GM12878 (cell line): ENCODE measurements around the gene ICE2. TPM values are rescaled to one million over a fixed set of nuclear protein-coding genes. Genes with fewer than 3 reads are reported as not detected.

Experiments used
- ATAC-seq: fragments of 200-7000 bp; cut with Tn5 transposase; 3 replicates; pipeline ENCODE4 v1.9.1; 2020; ENCODE audit warnings: mild to moderate bottlenecking, moderate library complexity
- BruUV-seq: library from RNA; stranded (reverse); fragments of 400-500 nt; replicated peaks from 2 replicates; lab custom pipeline; 2021; lab: Mats Ljungman, UMichigan
- CTCF ChIA-PET: fragments of 300-600 bp; sonication (Branson Sonifier 250); formaldehyde crosslinking; extraction: SDS; loops from one replicate; lab custom pipeline; 2021; ENCODE audit warnings: inconsistent platforms; lab: Yijun Ruan, JAX
- POLR2A ChIA-PET: fragments of 350-600 bp; formaldehyde crosslinking; extraction: SDS; loops from one replicate; lab custom pipeline; 2021; ENCODE audit warnings: inconsistent platforms; lab: Charles Lee
- RAD21 ChIA-PET: fragments of 300-600 bp; sonication (Branson Sonifier 250); formaldehyde crosslinking; loops from one replicate; lab custom pipeline; 2023; ENCODE audit warnings: antibody characterized with exemption; ENCODE audit not compliant: unreplicated experiment; lab: Charles Lee
- SMC1A ChIA-PET: fragments of 300-600 bp; sonication (Branson Sonifier 250); formaldehyde crosslinking; loops from one replicate; lab custom pipeline; 2023; ENCODE audit not compliant: unreplicated experiment, uncharacterized antibody; lab: Charles Lee
- DNase-seq: peaks from one replicate; pipeline ENCODE4 v3.0.0-alpha.2; 2011; ENCODE audit warnings: low read depth, low spot score
- FAIRE-seq: peaks from 3 replicates; lab custom pipeline; 2011; peaks lifted over from hg19 to GRCh38; lab: Jason Lieb, UNC
- H2AFZ ChIP-seq: 2 replicates; pipeline ENCODE4 v1.6.0; 2011; ENCODE audit warnings: low read depth, low read length, control low read depth; ENCODE audit not compliant: control insufficient read depth
- H3K27ac ChIP-seq: 2 replicates; pipeline ENCODE4 v1.5.1; 2011; ENCODE audit warnings: control low read depth; ENCODE audit not compliant: control insufficient read depth, insufficient read depth
- H3K27me3 ChIP-seq, 2 experiments: replicated peaks in 1 of 2; 2 replicates each; pipeline versions ENCODE4 v1.6.0 to v1.6.1; 2011; ENCODE audit warnings: low read length in 1 of 2; ENCODE audit not compliant: control insufficient read depth in 2 of 2, insufficient read depth in 2 of 2
- H3K36me3 ChIP-seq, 2 experiments: 2 replicates each; pipeline ENCODE4 v1.5.1; 2011; ENCODE audit warnings: low read length in 1 of 2; ENCODE audit not compliant: control insufficient read depth in 2 of 2, insufficient read depth in 2 of 2
- H3K4me1 ChIP-seq: 2 replicates; pipeline ENCODE4 v1.6.1; 2011; ENCODE audit warnings: mild to moderate bottlenecking, low read length, moderate library complexity, mixed read lengths; ENCODE audit not compliant: control insufficient read depth, insufficient read depth
- H3K4me2 ChIP-seq: 2 replicates; pipeline ENCODE4 v1.6.0; 2011; ENCODE audit warnings: control low read depth; ENCODE audit not compliant: control insufficient read depth, insufficient read depth
- H3K4me3 ChIP-seq: fragments of 200-600 bp; sonication (generic); 2 replicates; pipeline ENCODE4 v1.5.1; 2016
- H3K79me2 ChIP-seq: 2 replicates; pipeline ENCODE4 v1.6.0; 2011; ENCODE audit warnings: low read length; ENCODE audit not compliant: control insufficient read depth, insufficient read depth
- H3K9ac ChIP-seq: 2 replicates; pipeline ENCODE4 v1.8.0; 2011; ENCODE audit warnings: low read length, control low read depth, mixed read lengths; ENCODE audit not compliant: control insufficient read depth, insufficient read depth
- H3K9me3 ChIP-seq: replicated peaks from 3 replicates; pipeline ENCODE4 v1.5.1; 2011; ENCODE audit warnings: mild to moderate bottlenecking, low read length; ENCODE audit not compliant: control insufficient read depth, insufficient read depth
- H4K20me1 ChIP-seq: 2 replicates; pipeline ENCODE4 v1.6.0; 2011; ENCODE audit not compliant: control insufficient read depth, insufficient read depth
- ATF7 ChIP-seq: fragments of 450-650 bp; IDR thresholded peaks from 2 replicates; pipeline ENCODE4 v1.6.1; 2016; ENCODE audit warnings: low read depth, mild to moderate bottlenecking
- BHLHE40 ChIP-seq, 2 experiments: fragments of 450-650 bp in 1 of 2; IDR thresholded peaks; 2 replicates each; pipeline ENCODE4 v1.6.1; 2011 to 2017; ENCODE audit warnings: low read depth in 2 of 2, borderline replicate concordance in 1 of 2, improper control_type of control experiment in 1 of 2, low read length in 1 of 2, mild to moderate bottlenecking in 1 of 2
- JUND ChIP-seq: IDR thresholded peaks from 2 replicates; pipeline ENCODE4 v1.6.1; 2012; ENCODE audit warnings: low read depth, mild to moderate bottlenecking, low read length, improper control_type of control experiment, moderate library complexity
- RUNX3 ChIP-seq: IDR thresholded peaks from 2 replicates; pipeline ENCODE4 v1.6.1; 2012; ENCODE audit warnings: low read length, inconsistent platforms
- SUPT20H ChIP-seq: IDR thresholded peaks from 2 replicates; pipeline ENCODE4 v1.6.1; 2011; ENCODE audit warnings: low read depth, mild to moderate bottlenecking, low read length, moderate library complexity, borderline replicate concordance; ENCODE audit not compliant: control insufficient read depth
- TBL1XR1 ChIP-seq: IDR thresholded peaks from 2 replicates; pipeline ENCODE4 v1.6.1; 2012; ENCODE audit warnings: low read depth, low read length, improper control_type of control experiment
- ZBTB33 ChIP-seq: fragments of 450-650 bp; IDR thresholded peaks from 2 replicates; pipeline ENCODE4 v1.6.1; 2017; ENCODE audit warnings: mild to moderate bottlenecking
- ZNF274 ChIP-seq: IDR thresholded peaks from one replicate; pipeline ENCODE4 v1.8.0; 2011; ENCODE audit not compliant: insufficient read length, insufficient read depth
- ZNF622 ChIP-seq: fragments of 450-650 bp; IDR thresholded peaks from 2 replicates; pipeline ENCODE4 v1.6.1; 2017; ENCODE audit warnings: mild to moderate bottlenecking, inconsistent platforms
- WGBS: methylation state at CpG from one replicate; pipeline ENCODE4 v1.1.6; 2016; ENCODE audit warnings: low lambda C conversion rate; ENCODE audit not compliant: insufficient replicate concordance, insufficient coverage; ENCODE audit errors: missing lambda C conversion rate; 5-methylcytosine and 5-hydroxymethylcytosine counted together
- in situ Hi-C: fragments of 300-500 bp; cut with MboI; formaldehyde crosslinking; loops from 9 replicates; pipeline ENCODE4 v1.14.3; 2018; ENCODE audit warnings: mixed read lengths
- intact Hi-C: fragments of 100-400 bp; cut with micrococcal nuclease; formaldehyde crosslinking; loops from one replicate; pipeline ENCODE4 v1.14.2; 2022; ENCODE audit not compliant: unreplicated experiment
- polyA plus RNA-seq, 11 experiments: library from polyadenylated mRNA; depleted of rRNA in 4 of 11; unstranded in 6 of 11; stranded (reverse) in 5 of 11; fragments of >200 nt; fragmentation: Nextera tagmentation in 4 of 11; fragmentation: Illumina TruSeq in 1 of 11; extraction: Ambion mirVana in 4 of 11; extraction: Trizol in 1 of 11; gene quantifications; 1 replicate in 1 of 11; 2 replicates in 10 of 11; pipeline versions ENCODE4 v1.2.1 to v1.2.3, GENCODE V29; 2011 to 2016; ENCODE audit warnings: inconsistent platforms in 2 of 11, missing spikeins in 2 of 11, low read depth in 1 of 11
- total RNA-seq, 4 experiments: library from RNA; depleted of rRNA in 3 of 4; stranded (reverse); fragments of >200 nt in 3 of 4; fragmentation: Illumina TruSeq in 1 of 4; extraction: Trizol in 1 of 4; gene quantifications; 2 replicates each; pipeline versions ENCODE4 v1.2.1 to v1.2.3, GENCODE V29; 2013 to 2021
- TF ChIP-seq, protein P1 (sequence below): fragments of 450-650 bp; IDR thresholded peaks from 2 replicates; pipeline ENCODE4 v1.6.1; 2017; ENCODE audit warnings: low read depth, mild to moderate bottlenecking, moderate library complexity
- TF ChIP-seq, protein P2 (sequence below): IDR thresholded peaks from 2 replicates; pipeline ENCODE4 v1.6.1; 2012; ENCODE audit warnings: mild to moderate bottlenecking, low read depth, low read length
- TF ChIP-seq, protein P3 (sequence below), 3 experiments: IDR thresholded peaks in 2 of 3; conservative IDR thresholded peaks in 1 of 3; 2 replicates each; pipeline ENCODE4 v1.5.1; 2011; ENCODE audit warnings: low read depth in 3 of 3, low read length in 3 of 3, mild to moderate bottlenecking in 3 of 3, control low read depth in 2 of 3, moderate library complexity in 2 of 3, inconsistent platforms in 1 of 3, mixed read lengths in 1 of 3; ENCODE audit not compliant: control insufficient read depth in 2 of 3, insufficient read depth in 1 of 3; ENCODE audit errors: extremely low read depth in 1 of 3

Gene ICE2
- total and polyA plus RNA-seq, 10 of the 15 experiments (the other 5 are each of a cell fraction or from before 2014, with no cell fraction given), result 14.2 to 62.0 (median 44.9) TPM

DNA sequence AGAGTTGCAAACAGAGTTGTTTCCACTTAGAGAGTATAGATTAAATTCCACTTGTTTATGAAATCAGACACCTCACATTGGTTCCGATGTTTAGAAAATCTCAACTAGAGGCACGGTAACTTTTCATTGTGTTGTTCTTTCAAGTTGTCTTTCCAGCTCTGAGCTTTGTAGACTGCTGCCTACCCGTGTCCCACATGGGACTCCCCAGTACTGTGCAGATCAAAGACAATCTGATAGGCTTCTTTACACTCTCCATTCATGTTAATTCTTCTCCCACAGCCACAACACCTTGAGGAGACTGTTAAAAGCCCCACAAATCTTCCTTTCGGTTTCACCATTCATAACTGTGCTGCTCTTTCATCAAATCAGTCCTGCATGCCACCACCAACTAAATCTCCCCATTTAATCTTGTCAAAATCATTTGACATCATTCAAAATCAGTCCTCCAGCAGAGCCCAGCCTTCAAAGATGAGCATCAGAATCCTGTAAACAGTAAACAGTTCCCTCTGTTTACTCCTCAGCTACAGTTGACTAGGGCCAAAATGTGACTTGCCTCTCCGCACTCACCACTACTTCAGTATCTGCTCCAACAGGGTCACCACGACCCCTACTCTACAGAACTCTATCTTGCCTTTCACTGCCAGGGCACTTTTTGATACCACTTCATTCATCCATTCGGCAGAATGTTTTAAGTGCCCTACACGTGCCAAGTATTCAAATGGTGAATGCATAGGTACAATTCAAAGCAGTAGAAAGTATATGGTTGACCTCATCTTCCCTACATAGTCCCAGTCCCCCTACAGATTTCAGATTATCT, 89.5 kb downstream of the ICE2 start:
- SMC1A ChIA-PET, result interaction anchor here (0.8 to 1.1 kb wide), 2 partner anchors 140 to 161 kb away, joined by 3 to 4 read pairs; no protein-coding TSS in a partner anchor
- peak overlapping the region; percentile 11; the same call in 1 of the 2 replicates for H3K4me3 ChIP-seq
- FAIRE-seq (peak; percentile 65), ATAC-seq (peak; percentile 92), DNase-seq (peak; percentile 42)
- peaks cover 6% of the 10 kb centered on the region for H3K4me1 ChIP-seq
- H4K20me1 ChIP-seq, result no peaks in the 10 kb centered on the region
- peak overlapping the region; percentile 64 for H3K4me2 ChIP-seq
- in situ Hi-C loops, result no loop called here
- POLR2A ChIA-PET, result interaction anchor here (0.6 kb wide), 1 partner anchor 543 kb away, joined by 3 read pairs; no protein-coding TSS in a partner anchor
- H3K27ac ChIP-seq, result peak overlapping the region; percentile 32
- CTCF ChIA-PET, result no interaction called here
- H3K79me2 ChIP-seq, result peaks cover 32% of the 10 kb centered on the region
- H3K36me3 ChIP-seq, result 0 out of 4 replicates have a peak, but pooled peaks cover 0 to 4% of the 10 kb centered on the region in 2 experiments
- H3K27me3 ChIP-seq, result no peaks in the 10 kb centered on the region
- RAD21 ChIA-PET, result interaction anchor here (0.7 to 1.2 kb wide), 2 partner anchors 9 to 98 kb away, joined by 3 to 6 read pairs; partner anchors contain the start of gene ANXA2
- H3K9me3 ChIP-seq, result no peaks in the 10 kb centered on the region
- H3K9ac ChIP-seq, result no peak overlapping the region
- intact Hi-C loops, result loop anchor here (10.0 kb wide), 1 partner anchor 195 kb away; no protein-coding TSS in a partner anchor
- H2AFZ ChIP-seq, result no peak overlapping the region; the same call in 1 of the 2 replicates
- BruUV-seq, result no TSS peak
- 16% methylated on average over 8 of the region's 8 CpGs for WGBS
- TF ChIP-seq, protein P1, sequence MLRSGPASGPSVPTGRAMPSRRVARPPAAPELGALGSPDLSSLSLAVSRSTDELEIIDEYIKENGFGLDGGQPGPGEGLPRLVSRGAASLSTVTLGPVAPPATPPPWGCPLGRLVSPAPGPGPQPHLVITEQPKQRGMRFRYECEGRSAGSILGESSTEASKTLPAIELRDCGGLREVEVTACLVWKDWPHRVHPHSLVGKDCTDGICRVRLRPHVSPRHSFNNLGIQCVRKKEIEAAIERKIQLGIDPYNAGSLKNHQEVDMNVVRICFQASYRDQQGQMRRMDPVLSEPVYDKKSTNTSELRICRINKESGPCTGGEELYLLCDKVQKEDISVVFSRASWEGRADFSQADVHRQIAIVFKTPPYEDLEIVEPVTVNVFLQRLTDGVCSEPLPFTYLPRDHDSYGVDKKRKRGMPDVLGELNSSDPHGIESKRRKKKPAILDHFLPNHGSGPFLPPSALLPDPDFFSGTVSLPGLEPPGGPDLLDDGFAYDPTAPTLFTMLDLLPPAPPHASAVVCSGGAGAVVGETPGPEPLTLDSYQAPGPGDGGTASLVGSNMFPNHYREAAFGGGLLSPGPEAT, result no peak; the same call in 1 of the 2 replicates
- no peak for TF ChIP-seq ZNF622
- TF ChIP-seq ZBTB33, result no peak
- TF ChIP-seq, protein P2, sequence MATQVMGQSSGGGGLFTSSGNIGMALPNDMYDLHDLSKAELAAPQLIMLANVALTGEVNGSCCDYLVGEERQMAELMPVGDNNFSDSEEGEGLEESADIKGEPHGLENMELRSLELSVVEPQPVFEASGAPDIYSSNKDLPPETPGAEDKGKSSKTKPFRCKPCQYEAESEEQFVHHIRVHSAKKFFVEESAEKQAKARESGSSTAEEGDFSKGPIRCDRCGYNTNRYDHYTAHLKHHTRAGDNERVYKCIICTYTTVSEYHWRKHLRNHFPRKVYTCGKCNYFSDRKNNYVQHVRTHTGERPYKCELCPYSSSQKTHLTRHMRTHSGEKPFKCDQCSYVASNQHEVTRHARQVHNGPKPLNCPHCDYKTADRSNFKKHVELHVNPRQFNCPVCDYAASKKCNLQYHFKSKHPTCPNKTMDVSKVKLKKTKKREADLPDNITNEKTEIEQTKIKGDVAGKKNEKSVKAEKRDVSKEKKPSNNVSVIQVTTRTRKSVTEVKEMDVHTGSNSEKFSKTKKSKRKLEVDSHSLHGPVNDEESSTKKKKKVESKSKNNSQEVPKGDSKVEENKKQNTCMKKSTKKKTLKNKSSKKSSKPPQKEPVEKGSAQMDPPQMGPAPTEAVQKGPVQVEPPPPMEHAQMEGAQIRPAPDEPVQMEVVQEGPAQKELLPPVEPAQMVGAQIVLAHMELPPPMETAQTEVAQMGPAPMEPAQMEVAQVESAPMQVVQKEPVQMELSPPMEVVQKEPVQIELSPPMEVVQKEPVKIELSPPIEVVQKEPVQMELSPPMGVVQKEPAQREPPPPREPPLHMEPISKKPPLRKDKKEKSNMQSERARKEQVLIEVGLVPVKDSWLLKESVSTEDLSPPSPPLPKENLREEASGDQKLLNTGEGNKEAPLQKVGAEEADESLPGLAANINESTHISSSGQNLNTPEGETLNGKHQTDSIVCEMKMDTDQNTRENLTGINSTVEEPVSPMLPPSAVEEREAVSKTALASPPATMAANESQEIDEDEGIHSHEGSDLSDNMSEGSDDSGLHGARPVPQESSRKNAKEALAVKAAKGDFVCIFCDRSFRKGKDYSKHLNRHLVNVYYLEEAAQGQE, result no peak
- no peak for TF ChIP-seq SUPT20H
- TF ChIP-seq BHLHE40 (IDR thresholded peaks at IDR 0.05; ENCODE audit: borderline replicate concordance in 1 of 2, low read depth in 2 of 2, low read length in 1 of 2), result peak in 1 of 2 experiments; percentile 33; a peak in 1 of 4 replicates
- TF ChIP-seq, protein P3, sequence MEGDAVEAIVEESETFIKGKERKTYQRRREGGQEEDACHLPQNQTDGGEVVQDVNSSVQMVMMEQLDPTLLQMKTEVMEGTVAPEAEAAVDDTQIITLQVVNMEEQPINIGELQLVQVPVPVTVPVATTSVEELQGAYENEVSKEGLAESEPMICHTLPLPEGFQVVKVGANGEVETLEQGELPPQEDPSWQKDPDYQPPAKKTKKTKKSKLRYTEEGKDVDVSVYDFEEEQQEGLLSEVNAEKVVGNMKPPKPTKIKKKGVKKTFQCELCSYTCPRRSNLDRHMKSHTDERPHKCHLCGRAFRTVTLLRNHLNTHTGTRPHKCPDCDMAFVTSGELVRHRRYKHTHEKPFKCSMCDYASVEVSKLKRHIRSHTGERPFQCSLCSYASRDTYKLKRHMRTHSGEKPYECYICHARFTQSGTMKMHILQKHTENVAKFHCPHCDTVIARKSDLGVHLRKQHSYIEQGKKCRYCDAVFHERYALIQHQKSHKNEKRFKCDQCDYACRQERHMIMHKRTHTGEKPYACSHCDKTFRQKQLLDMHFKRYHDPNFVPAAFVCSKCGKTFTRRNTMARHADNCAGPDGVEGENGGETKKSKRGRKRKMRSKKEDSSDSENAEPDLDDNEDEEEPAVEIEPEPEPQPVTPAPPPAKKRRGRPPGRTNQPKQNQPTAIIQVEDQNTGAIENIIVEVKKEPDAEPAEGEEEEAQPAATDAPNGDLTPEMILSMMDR (IDR thresholded peaks at IDR 0.05 in 2 of 3, conservative IDR thresholded peaks at IDR 0.05 in 1 of 3; ENCODE audit: control insufficient read depth in 2 of 3, extremely low read depth in 1 of 3, insufficient read depth in 1 of 3, low read depth in 3 of 3, low read length in 3 of 3), result no peak
- no peak for TF ChIP-seq TBL1XR1
- peak; percentile 55 for TF ChIP-seq RUNX3
- no peak for TF ChIP-seq JUND
- no peak for TF ChIP-seq ZNF274
- TF ChIP-seq ATF7, result 0 out of 2 replicates have a peak, but pooled peaks have one; percentile 13
